ENCODE data around the gene MORN1. TPM values are rescaled to one million over a fixed set of nuclear protein-coding genes. Genes with fewer than 3 reads are reported as not detected.

Gene MORN1
- polyA plus RNA-seq, 1 donor from 2014 or later: 10.9 TPM

DNA sequence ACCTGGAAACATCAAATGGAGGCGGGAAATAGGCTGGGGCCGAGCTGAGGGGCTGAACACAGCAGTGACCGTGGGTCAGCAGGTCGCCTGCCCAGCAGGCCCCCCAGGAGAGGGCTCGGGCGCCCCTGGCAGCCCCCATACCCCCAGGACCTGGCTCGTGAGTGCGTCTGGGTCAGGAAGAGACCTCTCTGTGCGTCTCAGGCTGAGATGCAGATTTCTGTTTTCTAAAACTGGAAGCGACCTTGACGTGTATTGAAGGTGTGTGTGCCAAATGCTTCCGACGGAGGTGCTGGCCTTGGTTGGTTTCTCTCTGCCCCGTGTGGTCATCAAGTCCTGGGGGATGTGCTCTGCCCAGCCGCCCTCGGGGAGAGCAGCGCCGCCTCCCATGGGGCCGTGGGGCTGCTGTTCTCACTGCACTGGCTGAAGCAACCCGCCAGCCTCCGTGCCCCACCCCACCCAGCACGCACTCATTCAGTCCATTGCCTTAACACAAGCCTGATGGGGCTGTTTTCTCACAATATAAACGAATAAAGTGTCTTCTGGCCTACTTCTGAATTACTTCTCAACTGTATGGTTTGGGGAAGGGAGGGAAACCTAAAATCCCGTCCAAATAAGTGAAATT, 13.6 kb upstream of the MORN1 start:
- Histone ChIP-seq H3K9ac (ENCODE audit: low read length) (no peak overlapping the region), H2AFZ (ENCODE audit: low read depth, low read length) (no peak overlapping the region), H3F3A (ENCODE audit: insufficient read depth, low read length, poor library complexity, severe bottlenecking) (no peaks in the 10 kb centered on the region), H3K27ac (ENCODE audit: low read length) (no peak overlapping the region), H3K9me2 (ENCODE audit: insufficient read depth, low read length) (no peaks in the 10 kb centered on the region), H3K4me2 (ENCODE audit: low read length) (no peak overlapping the region), H3K36me3 (ENCODE audit: insufficient read depth, low read length) (no peaks in the 10 kb centered on the region), H4K20me1 (ENCODE audit: insufficient read depth) (no peaks in the 10 kb centered on the region), H3K4me3 (ENCODE audit: low read length) (no peak overlapping the region), H3K79me2 (replicated peaks; ENCODE audit: insufficient read depth, low read length) (no peaks in the 10 kb centered on the region), H3K9me3 (ENCODE audit: low read length) (no peaks in the 10 kb centered on the region), H3K27me3 (ENCODE audit: insufficient read depth, low read depth, low read length) (no peaks in the 10 kb centered on the region)
- TF ChIP-seq, protein P1, sequence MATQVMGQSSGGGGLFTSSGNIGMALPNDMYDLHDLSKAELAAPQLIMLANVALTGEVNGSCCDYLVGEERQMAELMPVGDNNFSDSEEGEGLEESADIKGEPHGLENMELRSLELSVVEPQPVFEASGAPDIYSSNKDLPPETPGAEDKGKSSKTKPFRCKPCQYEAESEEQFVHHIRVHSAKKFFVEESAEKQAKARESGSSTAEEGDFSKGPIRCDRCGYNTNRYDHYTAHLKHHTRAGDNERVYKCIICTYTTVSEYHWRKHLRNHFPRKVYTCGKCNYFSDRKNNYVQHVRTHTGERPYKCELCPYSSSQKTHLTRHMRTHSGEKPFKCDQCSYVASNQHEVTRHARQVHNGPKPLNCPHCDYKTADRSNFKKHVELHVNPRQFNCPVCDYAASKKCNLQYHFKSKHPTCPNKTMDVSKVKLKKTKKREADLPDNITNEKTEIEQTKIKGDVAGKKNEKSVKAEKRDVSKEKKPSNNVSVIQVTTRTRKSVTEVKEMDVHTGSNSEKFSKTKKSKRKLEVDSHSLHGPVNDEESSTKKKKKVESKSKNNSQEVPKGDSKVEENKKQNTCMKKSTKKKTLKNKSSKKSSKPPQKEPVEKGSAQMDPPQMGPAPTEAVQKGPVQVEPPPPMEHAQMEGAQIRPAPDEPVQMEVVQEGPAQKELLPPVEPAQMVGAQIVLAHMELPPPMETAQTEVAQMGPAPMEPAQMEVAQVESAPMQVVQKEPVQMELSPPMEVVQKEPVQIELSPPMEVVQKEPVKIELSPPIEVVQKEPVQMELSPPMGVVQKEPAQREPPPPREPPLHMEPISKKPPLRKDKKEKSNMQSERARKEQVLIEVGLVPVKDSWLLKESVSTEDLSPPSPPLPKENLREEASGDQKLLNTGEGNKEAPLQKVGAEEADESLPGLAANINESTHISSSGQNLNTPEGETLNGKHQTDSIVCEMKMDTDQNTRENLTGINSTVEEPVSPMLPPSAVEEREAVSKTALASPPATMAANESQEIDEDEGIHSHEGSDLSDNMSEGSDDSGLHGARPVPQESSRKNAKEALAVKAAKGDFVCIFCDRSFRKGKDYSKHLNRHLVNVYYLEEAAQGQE (IDR thresholded peaks at IDR 0.05; ENCODE audit: borderline replicate concordance): no peak
- no peak for TF ChIP-seq POLR2AphosphoS5 (IDR thresholded peaks at IDR 0.05)
- no peak for TF ChIP-seq RAD21 (conservative IDR thresholded peaks at IDR 0.05)
- no peak for TF ChIP-seq SMC3 (conservative IDR thresholded peaks at IDR 0.05; ENCODE audit: poor library complexity)
- TF ChIP-seq MXI1 (conservative IDR thresholded peaks at IDR 0.05; ENCODE audit: poor library complexity, severe bottlenecking): no peak
- TF ChIP-seq TAF1 (IDR thresholded peaks at IDR 0.05; ENCODE audit: low read depth): no peak
- TF ChIP-seq, protein P2, sequence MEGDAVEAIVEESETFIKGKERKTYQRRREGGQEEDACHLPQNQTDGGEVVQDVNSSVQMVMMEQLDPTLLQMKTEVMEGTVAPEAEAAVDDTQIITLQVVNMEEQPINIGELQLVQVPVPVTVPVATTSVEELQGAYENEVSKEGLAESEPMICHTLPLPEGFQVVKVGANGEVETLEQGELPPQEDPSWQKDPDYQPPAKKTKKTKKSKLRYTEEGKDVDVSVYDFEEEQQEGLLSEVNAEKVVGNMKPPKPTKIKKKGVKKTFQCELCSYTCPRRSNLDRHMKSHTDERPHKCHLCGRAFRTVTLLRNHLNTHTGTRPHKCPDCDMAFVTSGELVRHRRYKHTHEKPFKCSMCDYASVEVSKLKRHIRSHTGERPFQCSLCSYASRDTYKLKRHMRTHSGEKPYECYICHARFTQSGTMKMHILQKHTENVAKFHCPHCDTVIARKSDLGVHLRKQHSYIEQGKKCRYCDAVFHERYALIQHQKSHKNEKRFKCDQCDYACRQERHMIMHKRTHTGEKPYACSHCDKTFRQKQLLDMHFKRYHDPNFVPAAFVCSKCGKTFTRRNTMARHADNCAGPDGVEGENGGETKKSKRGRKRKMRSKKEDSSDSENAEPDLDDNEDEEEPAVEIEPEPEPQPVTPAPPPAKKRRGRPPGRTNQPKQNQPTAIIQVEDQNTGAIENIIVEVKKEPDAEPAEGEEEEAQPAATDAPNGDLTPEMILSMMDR (IDR thresholded peaks at IDR 0.05; ENCODE audit: poor library complexity, severe bottlenecking): no peak

DNA sequence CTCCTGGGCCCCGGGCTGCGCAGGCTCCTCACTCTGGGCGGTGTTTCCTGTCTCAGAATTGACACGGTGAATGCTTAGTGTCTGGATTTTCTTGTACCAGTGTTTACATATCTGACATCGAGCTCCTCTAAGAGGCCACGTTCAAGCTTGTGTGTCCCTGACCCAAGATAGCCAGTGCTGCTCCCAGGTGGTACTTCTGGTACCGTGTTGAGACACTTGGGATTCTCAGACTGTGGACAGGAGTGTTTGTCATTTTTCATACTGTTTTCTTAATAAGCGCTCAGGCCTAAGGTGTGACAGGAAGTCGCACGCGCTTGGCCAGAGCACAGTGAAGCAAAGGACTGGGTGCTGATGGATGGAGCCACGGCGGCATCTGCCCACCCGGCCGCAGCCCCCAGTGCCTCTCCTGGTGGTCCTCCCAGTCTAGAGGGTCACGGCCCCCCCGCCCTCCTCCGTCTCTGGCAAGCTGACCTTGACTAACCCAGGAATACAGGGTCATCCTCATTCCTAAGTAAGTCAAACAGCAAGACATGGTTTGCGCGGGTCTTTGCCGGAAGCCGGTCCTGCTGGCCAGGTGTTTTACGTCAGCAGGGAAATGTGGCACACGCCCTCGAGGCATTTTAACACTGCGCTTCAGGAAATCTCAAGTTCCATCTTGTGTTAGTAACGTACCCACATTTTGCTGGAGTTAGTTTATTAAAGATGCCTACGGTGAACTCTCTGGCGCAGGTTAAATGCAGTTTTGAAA, 13.0 kb upstream of the MORN1 start:
- H2AFZ ChIP-seq (ENCODE audit: low read depth, low read length): no peak overlapping the region
- TF ChIP-seq MXI1 (conservative IDR thresholded peaks at IDR 0.05; ENCODE audit: poor library complexity, severe bottlenecking): no peak
- TF ChIP-seq POLR2AphosphoS5 (IDR thresholded peaks at IDR 0.05): no peak
- no peak for TF ChIP-seq RAD21 (conservative IDR thresholded peaks at IDR 0.05)
- TF ChIP-seq, protein P2 (IDR thresholded peaks at IDR 0.05; ENCODE audit: poor library complexity, severe bottlenecking): no peak
- TF ChIP-seq EZH2 (IDR thresholded peaks at IDR 0.05; ENCODE audit: borderline replicate concordance, insufficient read depth, low read length, poor library complexity, severe bottlenecking): no peak
- TF ChIP-seq, protein P1 (IDR thresholded peaks at IDR 0.05; ENCODE audit: borderline replicate concordance): no peak
- no peak for TF ChIP-seq TAF1 (IDR thresholded peaks at IDR 0.05; ENCODE audit: low read depth)
- no peaks in the 10 kb centered on the region for H4K20me1 ChIP-seq (ENCODE audit: insufficient read depth)
- no peak overlapping the region for H3K9ac ChIP-seq (ENCODE audit: low read length)
- no peak overlapping the region for H3K4me2 ChIP-seq (ENCODE audit: low read length)
- H3K27ac ChIP-seq (ENCODE audit: low read length): no peak overlapping the region
- no peak overlapping the region for H3K4me3 ChIP-seq (ENCODE audit: low read length)
- no peaks in the 10 kb centered on the region for H3K79me2 ChIP-seq (replicated peaks; ENCODE audit: insufficient read depth, low read length)
- H3F3A ChIP-seq (ENCODE audit: insufficient read depth, low read length, poor library complexity, severe bottlenecking): no peaks in the 10 kb centered on the region
- no peaks in the 10 kb centered on the region for H3K27me3 ChIP-seq (ENCODE audit: insufficient read depth, low read depth, low read length)
- H3K9me2 ChIP-seq (ENCODE audit: insufficient read depth, low read length): no peaks in the 10 kb centered on the region
- H3K9me3 ChIP-seq (ENCODE audit: low read length): no peaks in the 10 kb centered on the region
- no peaks in the 10 kb centered on the region for H3K36me3 ChIP-seq (ENCODE audit: insufficient read depth, low read length)

Data from neural cell (in vitro differentiated cells).